Right renal pelvis (tissue), 4 donors: Measurements from ENCODE around the gene GUCA2B. TPM values are rescaled to one million over a fixed set of nuclear protein-coding genes. Genes with fewer than 3 reads are reported as not detected.
A peak's percentile ranks its signal among the peaks of the same experiment; 100 is the strongest.

ENCODE experiments used
- DNase-seq, 4 donors: peaks; one replicate each; pipeline ENCODE4 v3.0.0-alpha.2; 2013; ENCODE audit warnings: low read depth in 4 of 4, low spot score in 3 of 4, missing footprints in 1 of 4
- polyA plus RNA-seq, 4 donors: library from polyadenylated mRNA; unstranded; fragments of 120-200 nt; gene quantifications; one replicate each; pipeline ENCODE4 v1.2.1, GENCODE V29; 2013; ENCODE audit not compliant: insufficient read length in 4 of 4

The GUCA2B gene
- polyA plus RNA-seq, 4 donors, result not detected

- DNase-seq, result peak in 1 of 4 donors; percentile 33
These were observed 12.5 kb downstream of the GUCA2B start for GRCh38 chr1:42165511-42166210.

GRCh38 chr1:42167611-42168390, 14.6 kb downstream of the GUCA2B start:
- no peak for DNase-seq

GRCh38 chr1:42168391-42168670, 15.1 kb downstream of the GUCA2B start:
- DNase-seq, result no peak

- no peak for DNase-seq
These were observed 15.6 kb downstream of the GUCA2B start for GRCh38 chr1:42168763-42169162.

- DNase-seq, result no peak
These were observed 17.8 kb downstream of the GUCA2B start for GRCh38 chr1:42170779-42171621.

- no peak for DNase-seq
These were observed 18.6 kb downstream of the GUCA2B start for GRCh38 chr1:42171679-42172266.

- DNase-seq, result peak in 1 of 4 donors; percentile 31
These were observed 19.3 kb downstream of the GUCA2B start for GRCh38 chr1:42172381-42173133.

GRCh38 chr1:42173155-42173933, 20.1 kb downstream of the GUCA2B start:
- peak in 1 of 4 donors; percentile 18 for DNase-seq

GRCh38 chr1:42173961-42174735, 20.9 kb downstream of the GUCA2B start:
- DNase-seq, result no peak

GRCh38 chr1:42175314-42176054, 22.3 kb downstream of the GUCA2B start:
- no peak for DNase-seq

- DNase-seq, result no peak
These were observed 23.8 kb downstream of the GUCA2B start for GRCh38 chr1:42176902-42177519.

GRCh38 chr1:42177541-42177981, 24.4 kb downstream of the GUCA2B start:
- DNase-seq, result peak in 2 of 4 donors; percentile 27 to 30

GRCh38 chr1:42178249-42178648, 25.0 kb downstream of the GUCA2B start:
- DNase-seq, result no peak

- DNase-seq, result no peak
These were observed 26.1 kb downstream of the GUCA2B start for GRCh38 chr1:42179275-42179674.

- no peak for DNase-seq
These were observed 26.7 kb downstream of the GUCA2B start for GRCh38 chr1:42179900-42180329.

- DNase-seq, result no peak
These were observed 28.5 kb downstream of the GUCA2B start for GRCh38 chr1:42181687-42182086.

- no peak for DNase-seq
These were observed 30.2 kb downstream of the GUCA2B start for GRCh38 chr1:42183210-42183956.
